Endothelial cell (in vitro differentiated cells): Measurements from ENCODE around the gene PRDX1. TPM values are rescaled to one million over a fixed set of nuclear protein-coding genes. Genes with fewer than 3 reads are reported as not detected.
"Not testable (repeated sequence)": the region's sequence is repeated elsewhere in the genome, so short reads cannot be mapped to it uniquely, and the experiment has no call there.

Source experiments
- DNase-seq: peaks from one replicate; pipeline ENCODE4 v3.0.0; 2021; ENCODE audit warnings: low spot score
- H3K27ac Mint-ChIP-seq: one replicate; pipeline ENCODE4 v1.8.0; 2021; ENCODE audit warnings: mixed read lengths, inconsistent platforms; ENCODE audit not compliant: unreplicated experiment
- H3K27me3 Mint-ChIP-seq: one replicate; pipeline ENCODE4 v1.8.0; 2021; ENCODE audit warnings: mild to moderate bottlenecking, moderate library complexity, mixed read lengths, inconsistent platforms; ENCODE audit not compliant: unreplicated experiment
- H3K36me3 Mint-ChIP-seq: one replicate; pipeline ENCODE4 v1.8.0; 2021; ENCODE audit warnings: mild to moderate bottlenecking, low read depth, mixed read lengths, inconsistent platforms; ENCODE audit not compliant: unreplicated experiment
- H3K4me1 Mint-ChIP-seq: one replicate; pipeline ENCODE4 v1.8.0; 2021; ENCODE audit warnings: mild to moderate bottlenecking, mixed read lengths, inconsistent platforms; ENCODE audit not compliant: unreplicated experiment
- H3K4me3 Mint-ChIP-seq: one replicate; pipeline ENCODE4 v1.8.0; 2021; ENCODE audit warnings: mild to moderate bottlenecking, mixed read lengths, inconsistent platforms; ENCODE audit not compliant: unreplicated experiment
- H3K9me3 Mint-ChIP-seq: one replicate; pipeline ENCODE4 v1.8.0; 2021; ENCODE audit warnings: mixed read lengths, inconsistent platforms; ENCODE audit not compliant: unreplicated experiment
- total RNA-seq: library from RNA; stranded (reverse); fragmentation: NEBNext Ultra II Directional; extraction: Animal tissue kit (Norgen Biotek cat#: 25700); gene quantifications from one replicate; pipeline ENCODE4 v1.2.1, GENCODE V29; 2021; ENCODE audit not compliant: unreplicated experiment
- TF ChIP-seq, protein P1 (sequence below): fragments of 200-600 bp; sonication (generic); IDR thresholded peaks from one replicate; pipeline ENCODE4 v1.5.0; 2021; ENCODE audit warnings: antibody characterized with exemption; ENCODE audit not compliant: unreplicated experiment

PRDX1 gene
- total RNA-seq, 1 donor from 2014 or later: 325 TPM

DNA sequence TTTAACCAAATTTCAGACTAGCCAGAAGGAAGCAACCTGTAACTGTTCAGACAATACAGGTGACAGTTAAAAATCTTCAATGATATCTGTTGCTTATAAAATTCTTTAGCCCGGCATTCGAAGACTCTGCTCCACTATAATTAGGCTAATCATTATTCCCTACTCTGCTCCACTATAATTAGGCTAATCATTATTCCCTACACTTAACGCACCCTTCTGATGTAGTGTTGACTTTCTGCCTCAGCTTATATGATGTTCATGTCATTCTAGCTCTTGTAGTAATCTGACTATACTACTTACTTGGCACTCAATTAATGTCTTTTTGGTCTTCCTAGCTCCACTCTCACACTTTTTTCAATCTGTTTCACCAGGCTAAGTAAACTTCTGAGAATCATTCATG is 44.0 kb downstream of the PRDX1 start:
- Mint-ChIP-seq H3K27ac (no peak overlapping the region), H3K9me3 (no peaks in the 10 kb centered on the region), H3K4me3 (no peak overlapping the region), H3K4me1 (peaks cover 3% of the 10 kb centered on the region), H3K36me3 (no peaks in the 10 kb centered on the region), H3K27me3 (no peaks in the 10 kb centered on the region)
- no peak for DNase-seq
- TF ChIP-seq, protein P1, sequence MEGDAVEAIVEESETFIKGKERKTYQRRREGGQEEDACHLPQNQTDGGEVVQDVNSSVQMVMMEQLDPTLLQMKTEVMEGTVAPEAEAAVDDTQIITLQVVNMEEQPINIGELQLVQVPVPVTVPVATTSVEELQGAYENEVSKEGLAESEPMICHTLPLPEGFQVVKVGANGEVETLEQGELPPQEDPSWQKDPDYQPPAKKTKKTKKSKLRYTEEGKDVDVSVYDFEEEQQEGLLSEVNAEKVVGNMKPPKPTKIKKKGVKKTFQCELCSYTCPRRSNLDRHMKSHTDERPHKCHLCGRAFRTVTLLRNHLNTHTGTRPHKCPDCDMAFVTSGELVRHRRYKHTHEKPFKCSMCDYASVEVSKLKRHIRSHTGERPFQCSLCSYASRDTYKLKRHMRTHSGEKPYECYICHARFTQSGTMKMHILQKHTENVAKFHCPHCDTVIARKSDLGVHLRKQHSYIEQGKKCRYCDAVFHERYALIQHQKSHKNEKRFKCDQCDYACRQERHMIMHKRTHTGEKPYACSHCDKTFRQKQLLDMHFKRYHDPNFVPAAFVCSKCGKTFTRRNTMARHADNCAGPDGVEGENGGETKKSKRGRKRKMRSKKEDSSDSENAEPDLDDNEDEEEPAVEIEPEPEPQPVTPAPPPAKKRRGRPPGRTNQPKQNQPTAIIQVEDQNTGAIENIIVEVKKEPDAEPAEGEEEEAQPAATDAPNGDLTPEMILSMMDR: no peak

DNA sequence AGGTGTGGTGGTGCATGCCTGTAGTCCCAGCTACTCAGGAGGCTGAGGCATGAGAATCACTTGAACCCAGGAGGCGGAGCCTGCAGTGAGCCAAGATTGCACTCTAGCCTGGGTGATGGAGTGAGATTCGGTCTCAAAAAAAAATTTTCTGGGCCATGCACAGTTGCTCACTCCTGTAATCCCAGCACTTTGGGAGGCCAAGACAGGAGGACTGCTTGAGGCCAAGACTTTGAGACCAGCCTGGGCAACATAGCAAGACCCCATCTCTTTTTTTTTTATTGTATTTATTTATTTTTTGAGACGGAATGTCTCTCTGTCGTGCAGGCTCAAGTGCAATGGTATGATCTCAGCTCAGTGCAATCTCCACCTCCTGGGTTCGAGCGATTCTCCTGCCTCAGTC is 47.5 kb downstream of the PRDX1 start:
- H3K27ac Mint-ChIP-seq, H3K36me3 Mint-ChIP-seq, H3K4me1 Mint-ChIP-seq, H3K4me3 Mint-ChIP-seq, DNase-seq, H3K27me3 Mint-ChIP-seq, H3K9me3 Mint-ChIP-seq: not testable (repeated sequence)

DNA sequence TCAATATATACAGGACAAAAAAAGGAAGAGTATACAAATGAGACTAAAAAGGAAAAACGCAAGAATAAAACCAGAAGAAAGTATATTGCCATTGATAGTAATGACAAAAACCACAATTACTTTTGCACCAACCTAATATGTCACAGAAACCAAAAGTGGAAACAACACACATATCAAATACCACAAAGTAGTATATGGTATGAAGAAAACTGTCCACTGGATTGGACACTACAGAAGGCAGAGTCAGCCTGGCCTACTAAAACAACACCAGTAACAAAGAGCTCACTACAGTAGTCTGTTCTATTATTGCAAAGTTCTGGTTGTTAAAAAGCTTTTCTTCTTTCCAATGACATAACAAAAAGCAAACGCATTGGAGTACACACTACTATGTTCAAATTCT is 48.4 kb downstream of the PRDX1 start:
- Mint-ChIP-seq H3K9me3 (no peaks in the 10 kb centered on the region), H3K27ac (no peak overlapping the region), H3K27me3 (no peaks in the 10 kb centered on the region), H3K36me3 (no peaks in the 10 kb centered on the region), H3K4me3 (no peak overlapping the region), H3K4me1 (peaks cover 3% of the 10 kb centered on the region)
- no peak for DNase-seq
- TF ChIP-seq, protein P1: no peak

DNA sequence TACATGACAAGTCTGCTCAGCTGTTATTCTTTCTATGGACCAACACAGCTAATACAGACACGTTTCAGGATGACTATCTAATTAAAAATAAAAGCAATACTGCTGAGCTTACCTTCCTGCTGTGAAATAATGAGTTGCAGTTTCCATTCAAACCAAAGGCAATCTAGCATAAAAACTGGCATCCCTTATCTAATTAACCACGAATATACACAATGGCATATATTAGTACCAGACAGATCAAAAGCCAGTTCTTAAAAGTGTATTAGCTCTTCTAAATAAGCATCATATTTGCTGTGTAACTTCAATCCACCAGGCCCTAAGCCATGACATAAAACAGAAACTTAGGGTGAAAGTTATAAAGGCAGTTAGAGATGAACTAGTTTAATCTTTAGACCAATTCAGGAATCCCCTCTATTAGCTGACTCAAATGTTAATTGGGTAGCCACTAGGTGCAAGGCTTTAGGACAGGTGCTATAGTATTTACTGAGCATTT is 51.3 kb downstream of the PRDX1 start:
- no peak overlapping the region for H3K4me3 Mint-ChIP-seq
- no peak overlapping the region for H3K27ac Mint-ChIP-seq
- TF ChIP-seq, protein P1: no peak
- peaks cover 3% of the 10 kb centered on the region for H3K4me1 Mint-ChIP-seq
- H3K36me3 Mint-ChIP-seq: no peaks in the 10 kb centered on the region
- H3K27me3 Mint-ChIP-seq: no peaks in the 10 kb centered on the region
- DNase-seq: no peak
- H3K9me3 Mint-ChIP-seq: no peaks in the 10 kb centered on the region

DNA sequence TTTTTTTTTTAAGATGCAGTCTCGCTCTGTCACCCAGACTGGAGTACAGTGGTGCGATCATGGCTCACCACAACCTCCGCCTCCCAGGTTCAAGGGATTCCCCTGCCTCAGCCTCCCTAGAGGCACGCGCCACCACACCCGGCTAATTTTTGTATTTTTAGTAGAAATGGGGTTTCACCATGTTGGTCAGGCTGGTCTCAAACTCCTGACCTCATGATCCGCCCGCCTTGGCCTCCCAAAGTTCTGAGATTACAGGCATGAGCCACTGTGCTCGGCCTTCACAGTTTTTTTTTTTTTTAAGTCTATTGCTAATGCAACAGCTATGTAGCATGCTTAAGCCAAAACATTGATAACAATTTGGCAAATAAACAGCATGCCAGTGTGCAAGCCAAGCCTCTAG is 54.3 kb downstream of the PRDX1 start:
- H3K36me3 Mint-ChIP-seq, DNase-seq, H3K27me3 Mint-ChIP-seq, H3K27ac Mint-ChIP-seq, H3K9me3 Mint-ChIP-seq, H3K4me3 Mint-ChIP-seq, H3K4me1 Mint-ChIP-seq: not testable (repeated sequence)

DNA sequence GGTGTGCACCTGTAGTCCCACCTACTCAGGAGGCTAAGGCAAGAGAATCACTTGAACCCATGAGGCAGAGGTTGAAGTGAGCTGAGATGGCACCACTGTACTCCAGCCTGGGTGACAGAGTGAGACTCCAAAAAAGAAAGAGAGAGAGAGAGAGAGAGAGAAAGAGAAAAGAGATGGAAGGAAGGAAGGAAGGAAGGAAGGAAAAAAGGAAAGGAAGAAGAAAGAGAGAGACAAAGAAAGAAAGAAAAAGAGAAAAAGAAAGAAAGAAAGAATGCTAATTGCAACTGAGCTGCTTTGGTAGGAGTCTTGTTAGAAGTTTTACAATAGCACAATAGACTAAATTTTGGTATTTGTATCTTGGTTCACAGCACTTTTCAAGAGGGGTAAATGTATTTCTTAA is 56.4 kb downstream of the PRDX1 start:
- Mint-ChIP-seq H3K27ac (no peak overlapping the region), H3K9me3 (no peaks in the 10 kb centered on the region), H3K36me3 (no peaks in the 10 kb centered on the region), H3K4me3 (no peak overlapping the region), H3K27me3 (no peaks in the 10 kb centered on the region), H3K4me1 (no peaks in the 10 kb centered on the region)
- TF ChIP-seq, protein P1: no peak
- no peak for DNase-seq

Other genes with a start within 250 kb of the PRDX1 start
- 2.5 TPM for gene HPDL, start 195.0 kb downstream of the PRDX1 start, total RNA-seq
- gene TOE1, start 181.7 kb downstream of the PRDX1 start, total RNA-seq: 9.7 TPM
- gene MUTYH, start 181.4 kb downstream of the PRDX1 start, total RNA-seq: 31.5 TPM
- gene TESK2, start 30.7 kb downstream of the PRDX1 start, total RNA-seq: 8.0 TPM
- gene CCDC163, start 21.8 kb downstream of the PRDX1 start, total RNA-seq: 4.8 TPM
- gene MMACHC, start 21.6 kb downstream of the PRDX1 start, total RNA-seq: 5.8 TPM
- gene AKR1A1, start 28.9 kb upstream of the PRDX1 start, total RNA-seq: 125 TPM
- 149 TPM for gene NASP, start 62.2 kb upstream of the PRDX1 start, total RNA-seq
- 3.9 TPM for gene CCDC17, start 102.2 kb upstream of the PRDX1 start, total RNA-seq
- 102 TPM for gene GPBP1L1, start 164.6 kb upstream of the PRDX1 start, total RNA-seq
- 27.8 TPM for gene TMEM69, start 166.3 kb upstream of the PRDX1 start, total RNA-seq
- 9.3 TPM for gene IPP, start 228.8 kb upstream of the PRDX1 start, total RNA-seq